Tibial nerve (tissue), 4 donors: ENCODE results near the gene POLA1. TPM values are rescaled to one million over a fixed set of nuclear protein-coding genes. Genes with fewer than 3 reads are reported as not detected.
"Not testable (repeated sequence)": the region's sequence is repeated elsewhere in the genome, so short reads cannot be mapped to it uniquely, and the experiment has no call there.

Source experiments
- DNase-seq, 2 donors: peaks; one replicate each; pipeline ENCODE4 v3.0.0-alpha.2; 2019; ENCODE audit warnings: low spot score in 2 of 2
- H3K27ac ChIP-seq, 4 donors: fragments of 200-600 bp; sonication (generic) in 3 of 4; one replicate each; pipeline ENCODE4 v1.5.1; 2017 to 2019; ENCODE audit warnings: mild to moderate bottlenecking in 1 of 4
- H3K27me3 ChIP-seq, 2 donors: fragments of 200-600 bp; sonication (generic) in 1 of 2; one replicate each; pipeline versions ENCODE4 v1.5.1 to v1.6.0; 2017 to 2019
- H3K36me3 ChIP-seq, 3 donors: fragments of 200-600 bp; sonication (generic); one replicate each; pipeline ENCODE4 v1.5.1; 2018 to 2019
- H3K4me1 ChIP-seq, 4 donors: fragments of 200-600 bp; sonication (generic) in 3 of 4; one replicate each; pipeline ENCODE4 v1.5.1; 2017 to 2019
- H3K4me3 ChIP-seq, 4 donors: fragments of 200-600 bp; sonication (generic) in 3 of 4; one replicate each; pipeline ENCODE4 v1.5.1; 2017 to 2019; ENCODE audit warnings: mild to moderate bottlenecking in 1 of 4, moderate library complexity in 1 of 4
- H3K9me3 ChIP-seq, 4 donors: fragments of 200-600 bp; sonication (generic) in 3 of 4; one replicate each; pipeline ENCODE4 v1.5.1; 2017 to 2019
- CTCF ChIP-seq, 5 experiments: fragments of 200-600 bp in 3 of 5; fragments of 450-650 bp in 2 of 5; sonication (generic) in 3 of 5; IDR thresholded peaks; one replicate each; pipeline ENCODE4 v1.5.1; 2016 to 2019; ENCODE audit warnings: antibody characterized with exemption in 5 of 5, mild to moderate bottlenecking in 3 of 5, moderate library complexity in 2 of 5
- EP300 ChIP-seq, 2 donors: sonication (generic); formaldehyde crosslinking; IDR thresholded peaks; one replicate each; pipeline ENCODE4 v1.6.1; 2017; ENCODE audit warnings: antibody characterized with exemption in 2 of 2, mild to moderate bottlenecking in 1 of 2
- POLR2A ChIP-seq, 2 donors: fragments of 450-650 bp; IDR thresholded peaks; one replicate each; pipeline ENCODE4 v1.6.1; 2017; ENCODE audit warnings: antibody characterized with exemption in 2 of 2, mild to moderate bottlenecking in 2 of 2, moderate library complexity in 2 of 2
- WGBS, 2 donors: methylation state at CpG; one replicate each; pipeline ENCODE4 v1.1.5; 2018; 5-methylcytosine and 5-hydroxymethylcytosine counted together
- total RNA-seq, 4 donors: library from RNA; depleted of rRNA; stranded (reverse); fragments of >200 nt; gene quantifications; one replicate each; pipeline ENCODE4 v1.1.0, GENCODE V29; 2016

The POLA1 gene
- total RNA-seq, 4 donors from 2014 or later = 8.6 to 27.8 (median 13.7) TPM

- no peak for TF ChIP-seq CTCF (IDR thresholded peaks at IDR 0.05)
- no peak for TF ChIP-seq EP300 (IDR thresholded peaks at IDR 0.05)
- no peak for TF ChIP-seq POLR2A (IDR thresholded peaks at IDR 0.05)
- 80 to 84% methylated on average over 4 of the region's 4 CpGs for WGBS, 2 donors
- Histone ChIP-seq H3K4me1 (peaks cover 0 to 3% (median 0%) of the 10 kb centered on the region in 4 donors), H3K4me3 (no peak overlapping the region), H3K27me3 (no peaks in the 10 kb centered on the region), H3K9me3 (no peaks in the 10 kb centered on the region), H3K27ac (no peak overlapping the region), H3K36me3 (no peaks in the 10 kb centered on the region)
- no peak for DNase-seq
Measured at GRCh38 chrX:24851780-24852179, 158.1 kb downstream of the POLA1 start.

- H3K4me3 ChIP-seq = no peak overlapping the region
- no peaks in the 10 kb centered on the region for H3K9me3 ChIP-seq
- WGBS, 2 donors = 77 to 95% methylated on average over 4 of the region's 4 CpGs
- H3K36me3 ChIP-seq = no peaks in the 10 kb centered on the region
- DNase-seq = no peak
- H3K27me3 ChIP-seq = no peaks in the 10 kb centered on the region
- TF ChIP-seq POLR2A (IDR thresholded peaks at IDR 0.05) (no peak), CTCF (IDR thresholded peaks at IDR 0.05) (no peak), EP300 (IDR thresholded peaks at IDR 0.05) (no peak)
- H3K27ac ChIP-seq = no peak overlapping the region
- H3K4me1 ChIP-seq = no peaks in the 10 kb centered on the region
Measured at GRCh38 chrX:24858004-24858746, 164.5 kb downstream of the POLA1 start.

- Histone ChIP-seq H3K27ac (no peak overlapping the region), H3K4me1 (no peaks in the 10 kb centered on the region), H3K4me3 (no peak overlapping the region), H3K36me3 (no peaks in the 10 kb centered on the region), H3K27me3 (no peaks in the 10 kb centered on the region), H3K9me3 (no peaks in the 10 kb centered on the region)
- TF ChIP-seq POLR2A (IDR thresholded peaks at IDR 0.05) = no peak
- TF ChIP-seq EP300 (IDR thresholded peaks at IDR 0.05) = no peak
- TF ChIP-seq CTCF (IDR thresholded peaks at IDR 0.05) = no peak
- no peak for DNase-seq
- WGBS, 2 donors = 84 to 100% methylated on average over 4 of the region's 4 CpGs
Measured at GRCh38 chrX:24859211-24859841, 165.6 kb downstream of the POLA1 start.

GRCh38 chrX:24860140-24860539, 166.4 kb downstream of the POLA1 start:
- H3K27ac ChIP-seq = no peak overlapping the region
- H3K27me3 ChIP-seq = no peaks in the 10 kb centered on the region
- DNase-seq = no peak
- TF ChIP-seq CTCF (IDR thresholded peaks at IDR 0.05) = no peak
- no peaks in the 10 kb centered on the region for H3K9me3 ChIP-seq
- H3K36me3 ChIP-seq = no peaks in the 10 kb centered on the region
- no peaks in the 10 kb centered on the region for H3K4me1 ChIP-seq
- H3K4me3 ChIP-seq = no peak overlapping the region

GRCh38 chrX:24862343-24862742, 168.6 kb downstream of the POLA1 start:
- H3K36me3 ChIP-seq = no peaks in the 10 kb centered on the region
- TF ChIP-seq POLR2A (IDR thresholded peaks at IDR 0.05) (no peak), CTCF (IDR thresholded peaks at IDR 0.05) (no peak)
- 27 to 50% methylated on average over 2 of the region's 2 CpGs for WGBS, 2 donors

GRCh38 chrX:24863779-24864178, 170.1 kb downstream of the POLA1 start:
- H3K27ac ChIP-seq, H3K4me1 ChIP-seq, H3K36me3 ChIP-seq, DNase-seq, H3K4me3 ChIP-seq, H3K27me3 ChIP-seq, H3K9me3 ChIP-seq: not testable (repeated sequence)
- 87 to 97% methylated on average over 7 to 8 of the region's 8 CpGs for WGBS, 2 donors

More at GRCh38 chrX:24862343-24862742, 168.6 kb downstream of the POLA1 start:
- DNase-seq = no peak
- Histone ChIP-seq H3K9me3 (no peaks in the 10 kb centered on the region), H3K27ac (no peak overlapping the region), H3K27me3 (no peaks in the 10 kb centered on the region), H3K4me1 (no peaks in the 10 kb centered on the region), H3K4me3 (no peak overlapping the region)
